Activated T-cell treated with anti-CD3 and anti-CD28 coated beads, Interleukin-2, amount 50 U/mL, for 48 hours (primary cell): Measurements from ENCODE around the gene LCNL1.

Experiments used
- DNase-seq, 2 experiments: peaks; one replicate each; pipeline ENCODE4 v3.0.0-alpha.2; 2020

The LCNL1 gene

GRCh38 chr9:136995362-136995761 lies 12.6 kb downstream of the LCNL1 start:
- DNase-seq: no peak

DNA sequence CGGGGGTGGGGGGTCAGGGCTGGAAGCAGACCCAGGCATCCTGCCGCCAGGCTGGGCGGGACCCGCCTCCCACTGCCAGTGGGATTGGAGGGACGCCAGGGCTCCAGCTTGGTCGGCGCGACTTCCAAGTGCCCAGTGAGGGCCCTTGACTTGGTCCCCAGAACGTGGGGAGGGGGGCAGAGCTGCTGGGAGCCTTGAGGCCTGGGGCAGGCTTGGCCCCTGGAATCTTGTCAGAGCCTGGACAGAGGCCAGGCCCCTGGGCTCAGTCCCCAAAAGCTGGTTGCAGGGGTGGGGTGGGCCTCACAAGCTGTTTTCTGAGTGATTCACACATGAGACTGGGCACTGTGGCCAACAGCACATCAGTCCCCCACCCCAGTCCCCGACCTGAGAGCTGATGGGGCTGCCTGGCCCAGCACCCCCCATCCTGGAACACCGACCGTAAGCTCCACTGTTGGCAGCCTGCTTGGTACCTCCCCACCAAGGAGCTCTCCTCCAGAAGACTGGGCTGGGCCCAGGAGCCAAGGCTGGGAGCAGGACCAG lies 13.0 kb downstream of the LCNL1 start:
- no peak for DNase-seq

DNA sequence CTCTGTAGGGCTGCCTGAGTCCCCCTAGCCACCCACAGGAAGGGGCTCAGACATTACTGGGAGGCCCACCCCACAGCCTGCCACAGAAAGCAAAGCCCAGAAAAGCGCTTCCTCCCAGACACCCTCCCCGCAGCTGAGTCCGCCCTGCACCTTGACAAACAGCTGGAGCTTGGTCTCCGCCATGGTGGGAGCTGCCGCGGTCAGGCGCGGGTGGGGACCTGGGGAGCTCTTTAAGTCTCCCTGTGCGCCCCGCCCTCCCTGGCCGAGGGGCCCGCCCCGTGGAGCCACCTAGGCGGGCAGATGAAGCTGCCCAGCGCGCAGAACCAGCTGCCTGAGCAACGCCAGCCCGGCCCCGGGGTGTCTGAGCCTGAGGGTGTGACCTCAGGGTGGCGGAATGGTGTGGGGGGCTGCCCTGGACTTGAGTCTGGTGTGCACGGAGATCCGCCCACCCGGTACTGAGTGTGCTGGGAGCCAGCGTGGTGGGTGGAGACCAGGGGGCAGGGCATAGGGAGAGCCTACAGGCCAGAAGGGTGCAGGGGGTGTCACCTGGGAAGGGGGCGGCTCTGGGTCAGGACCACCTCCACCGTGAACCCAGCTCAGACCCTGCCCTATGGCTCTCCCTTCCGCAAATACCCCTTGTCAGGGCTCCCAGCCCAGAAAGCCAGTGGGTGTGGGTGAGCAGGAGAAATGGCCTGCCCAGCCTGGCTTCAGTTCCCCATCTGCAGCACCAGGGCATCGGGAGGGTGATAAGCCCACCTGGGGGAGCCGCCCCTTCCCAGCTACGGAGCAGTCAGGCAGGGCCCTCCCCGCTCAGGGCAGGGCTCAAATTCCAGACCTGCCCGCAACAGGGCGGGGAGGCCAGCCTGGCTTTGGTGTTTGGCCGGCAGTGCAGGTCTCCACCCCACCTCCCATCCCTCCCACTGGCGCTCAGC lies 13.8 kb downstream of the LCNL1 start, which contains the start of gene CLIC3:
CLIC3 (minus strand) TSS at position 208 of the 932 bp plus-strand sequence; CDS start at position 183, 25 bp downstream.
- DNase-seq: peak; percentile 47 to 56

- DNase-seq: no peak
These were observed 14.6 kb downstream of the LCNL1 start for GRCh38 chr9:136997371-136997770.

- no peak for DNase-seq
These were observed 15.0 kb downstream of the LCNL1 start for GRCh38 chr9:136997830-136998234.

GRCh38 chr9:137000177-137000930 lies 17.6 kb downstream of the LCNL1 start:
- DNase-seq: peak; percentile 67 to 69

DNA sequence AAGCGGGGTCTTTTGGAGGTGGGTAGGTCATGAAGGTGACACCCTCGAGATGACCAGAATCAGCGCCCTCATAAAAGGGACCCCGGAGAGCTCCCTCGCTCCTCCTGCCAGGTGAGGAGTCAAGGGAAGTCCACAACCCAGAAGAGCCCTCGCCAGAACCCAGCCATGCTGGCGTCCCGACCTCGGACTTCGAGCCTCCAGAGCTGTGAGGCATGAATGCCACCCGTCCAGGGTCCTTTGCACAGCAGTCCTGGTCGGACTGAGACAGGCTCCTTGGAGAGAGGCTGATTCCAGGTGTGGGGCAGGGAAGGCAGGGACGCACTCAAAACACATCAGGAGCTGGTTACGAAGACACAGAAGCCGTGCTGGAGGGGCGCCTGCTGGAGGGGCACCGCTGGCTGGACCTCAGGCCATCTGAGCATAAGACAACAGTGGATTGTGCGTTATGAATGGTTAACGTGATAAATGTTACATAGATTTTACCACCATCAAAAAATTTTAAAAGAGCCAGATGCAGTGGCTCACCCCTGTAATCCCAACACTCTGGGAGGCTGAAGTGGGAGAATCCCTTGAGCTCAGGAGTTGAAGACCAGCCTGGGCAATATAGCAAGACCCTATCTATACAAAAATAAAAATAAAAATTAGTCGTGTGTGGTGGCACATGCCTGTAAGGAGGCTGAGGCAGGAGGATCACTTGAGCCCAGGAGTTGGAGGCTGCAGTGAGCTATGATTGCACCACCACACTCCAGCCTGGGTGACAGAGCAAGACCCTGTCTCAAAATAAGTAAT lies 19.3 kb downstream of the LCNL1 start:
- DNase-seq: no peak

DNA sequence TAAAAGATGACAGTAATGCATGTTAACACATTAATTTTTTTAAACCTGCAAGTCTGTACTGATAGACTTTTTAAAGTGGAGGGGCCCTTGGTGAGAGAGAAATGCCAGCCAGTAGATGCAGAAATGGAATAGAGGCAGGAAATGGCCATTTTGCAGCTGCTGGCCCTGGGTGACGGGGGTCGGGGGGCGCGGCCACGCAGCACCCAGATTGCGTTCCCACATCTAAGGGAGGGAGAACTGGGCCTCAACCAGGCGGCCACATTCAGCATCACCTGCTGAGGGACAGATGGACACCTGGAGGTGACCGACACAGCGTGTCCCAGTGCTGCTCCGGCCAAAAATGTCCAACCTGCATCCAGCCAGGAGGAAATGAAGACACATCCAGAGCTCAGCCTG lies 19.9 kb downstream of the LCNL1 start:
- no peak for DNase-seq

DNA sequence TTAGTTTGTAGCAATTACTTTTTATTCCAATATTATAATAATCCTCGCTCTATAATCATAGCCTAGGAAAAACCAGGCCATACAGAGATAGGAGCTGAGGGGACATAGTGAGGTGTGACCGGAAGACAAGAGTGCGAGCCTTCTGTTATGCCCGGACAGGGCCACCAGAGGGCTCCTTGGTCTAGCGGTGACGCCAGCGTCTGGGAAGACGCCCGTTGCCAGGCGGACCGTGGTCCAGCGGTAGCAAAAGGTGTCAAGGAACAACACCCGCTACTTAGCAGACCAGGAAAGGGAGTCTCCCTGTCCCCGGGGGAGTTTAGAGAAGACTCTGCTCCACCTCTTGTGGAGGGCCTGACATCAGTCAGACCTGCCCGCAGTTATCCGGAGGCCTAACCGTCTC lies 21.5 kb downstream of the LCNL1 start:
- DNase-seq: peak in 1 of 2 experiments; percentile 44

DNA sequence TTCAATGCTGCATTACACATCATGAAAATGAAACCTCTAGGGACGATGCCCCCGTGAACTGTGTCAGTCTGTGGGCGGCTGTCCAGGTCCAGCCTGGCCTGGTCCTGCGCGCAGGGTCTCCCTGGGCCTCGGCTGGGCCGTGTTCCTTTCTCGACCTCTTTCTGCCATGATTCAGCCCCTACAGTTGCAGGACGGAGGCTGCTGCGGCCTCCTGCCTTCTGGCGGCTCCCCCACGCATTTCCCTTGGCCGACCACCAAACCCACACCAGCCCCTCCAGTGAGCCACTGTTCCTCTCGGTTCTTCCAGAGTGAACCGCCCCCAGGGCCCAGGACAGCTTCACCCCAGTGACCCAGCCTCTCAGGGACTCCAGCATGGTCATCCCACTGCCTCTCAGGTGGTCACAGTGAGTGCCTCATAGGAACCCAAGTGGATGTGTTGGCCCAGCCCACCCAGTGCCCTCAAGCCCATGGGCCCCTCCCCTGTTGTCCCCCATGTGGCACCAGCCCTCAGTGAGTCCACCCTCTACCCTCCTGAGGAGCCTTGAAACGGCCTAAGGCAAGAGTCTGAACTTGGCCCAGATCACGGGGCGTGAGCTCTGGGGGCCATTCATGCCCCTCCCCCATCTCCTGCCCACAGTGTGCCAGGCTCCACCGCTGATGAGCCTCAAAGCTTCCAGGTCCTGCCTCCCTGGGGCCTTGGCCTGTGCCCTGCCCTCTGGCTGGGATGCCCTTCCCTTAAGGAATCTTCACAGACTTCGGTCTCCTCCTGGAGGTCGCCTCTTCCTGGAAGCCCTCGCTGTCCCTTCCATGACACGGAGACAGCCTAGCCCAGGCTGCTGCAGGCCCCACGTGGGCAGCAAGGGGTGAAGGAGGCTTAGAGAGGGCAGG lies 23.6 kb downstream of the LCNL1 start:
- DNase-seq: peak in 1 of 2 experiments; percentile 55

DNA sequence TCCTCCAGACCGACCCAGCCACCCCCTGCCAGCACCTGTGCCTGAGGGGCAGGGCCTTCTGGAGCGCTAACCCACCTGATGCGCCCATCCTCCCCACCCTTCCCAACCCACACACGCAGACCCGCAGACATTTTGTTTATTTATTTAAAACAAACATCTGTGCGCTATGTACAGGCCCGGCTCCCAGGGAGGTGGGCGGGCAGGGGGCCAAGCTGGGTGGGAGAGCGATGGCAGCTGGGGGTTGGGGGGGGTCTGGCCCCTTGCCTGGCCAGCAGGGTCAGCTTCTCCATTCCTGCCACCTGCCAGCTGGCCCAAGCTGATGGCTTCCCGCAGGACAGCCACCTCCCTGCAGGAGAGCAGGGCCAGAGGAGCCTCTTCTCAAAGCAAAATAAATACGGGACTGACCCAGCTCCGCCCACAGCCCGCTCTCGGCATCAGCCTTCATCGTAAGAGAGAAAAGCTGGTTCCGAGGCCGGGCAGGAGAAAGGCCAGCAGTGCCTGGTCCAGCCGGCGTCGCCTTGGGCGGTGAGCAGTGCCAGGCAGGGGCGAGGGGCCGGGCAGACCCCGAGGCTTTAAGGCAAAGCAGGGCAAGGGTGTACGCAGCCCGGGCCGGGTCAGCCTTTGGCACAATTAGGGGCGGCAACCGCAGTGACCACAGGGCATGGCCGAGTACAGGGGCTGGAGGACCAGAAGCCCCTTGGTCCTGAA lies 24.5 kb downstream of the LCNL1 start:
- DNase-seq: no peak

- DNase-seq: no peak
These were observed 25.1 kb downstream of the LCNL1 start for GRCh38 chr9:137007816-137008270.

DNA sequence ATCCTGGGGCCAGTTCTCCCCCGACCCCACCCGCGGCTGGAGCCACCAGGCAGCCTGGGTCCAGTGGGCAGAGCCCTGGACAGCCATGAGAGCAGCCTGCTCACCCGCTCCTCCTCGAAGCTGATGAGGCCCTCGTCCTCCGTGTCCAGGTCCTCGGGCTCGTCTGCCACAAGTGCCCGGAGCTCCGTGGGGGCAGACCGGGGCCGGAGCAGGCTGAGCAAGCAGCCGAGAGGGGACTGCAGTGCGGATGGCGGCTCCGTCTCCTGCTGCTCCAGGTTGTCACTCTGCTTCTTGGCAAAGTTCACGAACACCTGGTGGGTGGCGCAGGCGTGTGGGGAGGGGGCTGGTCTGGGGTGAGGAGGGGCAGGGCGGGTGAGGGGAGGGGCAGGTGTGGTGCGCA lies 25.5 kb downstream of the LCNL1 start:
- DNase-seq: no peak

- no peak for DNase-seq
These were observed 26.4 kb downstream of the LCNL1 start for GRCh38 chr9:137009217-137009616.

GRCh38 chr9:137009938-137010732 lies 27.3 kb downstream of the LCNL1 start:
- DNase-seq: no peak

- no peak for DNase-seq
These were observed 28.4 kb downstream of the LCNL1 start for GRCh38 chr9:137011156-137011555.

GRCh38 chr9:137011907-137012675 lies 29.3 kb downstream of the LCNL1 start:
- no peak for DNase-seq

- no peak for DNase-seq
These were observed 30.1 kb downstream of the LCNL1 start for GRCh38 chr9:137012694-137013570.
